NCI-H146 treated with DMSO at 0.1 percent for 48 hours (cell line): ENCODE measurements around the gene GUK1.

ENCODE experiments used
- DNase-seq: peaks from one replicate; lab custom pipeline; 2025; ENCODE audit not compliant: unreplicated experiment; lab: John Stamatoyannopoulos, UW

GUK1 gene

GRCh38 chr1:228161866-228162265 lies 21.8 kb downstream of the GUK1 start:
- no peak for DNase-seq

GRCh38 chr1:228162286-228163006 lies 22.4 kb downstream of the GUK1 start:
- DNase-seq: no peak

- no peak for DNase-seq
These were observed 23.1 kb downstream of the GUK1 start for GRCh38 chr1:228163007-228163753.

GRCh38 chr1:228163776-228164519 lies 23.9 kb downstream of the GUK1 start:
- DNase-seq: no peak

- DNase-seq: peak; percentile 15
These were observed 24.7 kb downstream of the GUK1 start for GRCh38 chr1:228164561-228165371.

- peak; percentile 93 for DNase-seq
These were observed 25.5 kb downstream of the GUK1 start, which contains the start of gene IBA57 for GRCh38 chr1:228165372-228166169. IBA57 (plus strand) TSS chr1:228165804; CDS start chr1:228165817, 13 bp downstream.

- DNase-seq: peak; percentile 29
These were observed 26.3 kb downstream of the GUK1 start for GRCh38 chr1:228166170-228166936.

GRCh38 chr1:228168563-228169270 lies 28.6 kb downstream of the GUK1 start:
- DNase-seq: no peak

GRCh38 chr1:228169345-228169744 lies 29.3 kb downstream of the GUK1 start:
- no peak for DNase-seq

GRCh38 chr1:228170666-228171065 lies 30.6 kb downstream of the GUK1 start:
- DNase-seq: no peak

- DNase-seq: no peak
These were observed 31.3 kb downstream of the GUK1 start for GRCh38 chr1:228171221-228171891.

GRCh38 chr1:228172591-228173527 lies 32.8 kb downstream of the GUK1 start:
- no peak for DNase-seq

- DNase-seq: peak; percentile 34
These were observed 33.7 kb downstream of the GUK1 start for GRCh38 chr1:228173528-228174481.

- DNase-seq: peak; percentile 23
These were observed 34.6 kb downstream of the GUK1 start for GRCh38 chr1:228174482-228175315.
